HG02588 (cell line): ENCODE measurements around the gene NUS1.
"Not testable (repeated sequence)": the region's sequence is repeated elsewhere in the genome, so short reads cannot be mapped to it uniquely, and the experiment has no call there.

ENCODE experiments used
- ATAC-seq: cut with Tn5 transposase; IDR thresholded peaks from one replicate; pipeline ENCODE4 v1.9.1; 2021; ENCODE audit warnings: mild to moderate bottlenecking, moderate library complexity; ENCODE audit not compliant: unreplicated experiment

Gene NUS1

DNA sequence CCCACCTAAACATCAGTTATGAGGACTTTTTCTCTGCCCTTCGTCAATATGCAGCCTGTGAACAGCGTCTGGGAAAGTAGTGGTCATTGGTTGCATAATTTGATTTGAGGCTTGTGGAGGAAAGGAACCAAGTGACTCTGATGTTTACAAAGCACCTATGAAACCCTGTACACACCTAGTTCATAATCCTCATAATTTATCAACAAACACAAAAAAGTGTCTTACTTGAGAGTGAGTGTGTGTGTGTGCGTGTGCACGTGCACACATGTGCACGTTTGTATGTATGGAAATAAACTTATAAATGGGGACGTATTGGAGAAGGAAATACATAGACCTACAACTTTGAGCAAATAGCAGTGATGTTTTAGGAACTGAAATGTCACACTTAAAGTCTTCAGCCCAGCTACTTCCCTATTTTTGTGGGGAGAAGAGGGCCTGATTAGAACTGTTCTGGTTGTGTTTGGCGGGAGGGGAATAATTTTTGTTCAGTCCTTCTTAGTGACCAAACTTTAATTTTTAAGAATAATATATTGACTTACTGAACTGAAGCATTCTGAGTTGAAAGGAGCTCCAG is 31.8 kb downstream of the NUS1 start:
- not testable (repeated sequence) for ATAC-seq

DNA sequence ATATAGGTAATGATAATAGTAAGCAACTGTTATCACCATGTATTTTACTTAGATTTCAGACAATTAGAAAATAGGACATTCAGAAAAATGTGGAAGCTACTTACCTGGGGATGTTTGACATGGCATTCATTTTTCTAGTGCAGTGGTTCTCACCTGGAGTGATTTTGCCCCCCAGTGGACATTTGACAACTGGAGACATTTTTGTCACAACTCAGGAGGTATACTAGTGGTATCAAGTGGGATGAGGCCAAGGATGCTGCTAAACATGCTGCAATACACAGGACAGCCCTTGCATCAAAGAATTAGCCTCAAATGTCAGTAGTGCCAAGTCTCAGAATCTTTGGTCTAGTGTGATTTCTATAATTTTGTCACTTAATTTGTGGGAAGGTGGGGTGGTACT is 36.1 kb downstream of the NUS1 start:
- ATAC-seq = no peak

DNA sequence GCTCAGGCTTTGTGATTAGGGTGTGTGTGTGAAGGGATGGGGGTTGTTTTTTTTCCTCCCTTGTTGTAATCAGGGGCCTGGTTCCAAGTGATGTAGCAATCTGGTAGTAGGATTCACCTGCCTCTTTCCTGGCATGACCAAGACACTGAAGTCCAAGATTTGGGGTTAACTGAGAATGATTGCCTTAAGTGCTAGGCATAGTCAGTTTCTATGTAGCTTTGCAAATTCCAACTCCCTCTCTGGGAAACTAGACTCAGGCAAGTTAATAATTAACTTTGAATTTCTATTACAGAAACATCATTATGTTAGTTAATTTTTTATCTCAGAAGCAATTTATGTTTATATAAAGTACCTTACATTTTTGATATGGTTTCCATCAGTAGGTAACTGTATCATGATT is 43.6 kb downstream of the NUS1 start:
- ATAC-seq = no peak

DNA sequence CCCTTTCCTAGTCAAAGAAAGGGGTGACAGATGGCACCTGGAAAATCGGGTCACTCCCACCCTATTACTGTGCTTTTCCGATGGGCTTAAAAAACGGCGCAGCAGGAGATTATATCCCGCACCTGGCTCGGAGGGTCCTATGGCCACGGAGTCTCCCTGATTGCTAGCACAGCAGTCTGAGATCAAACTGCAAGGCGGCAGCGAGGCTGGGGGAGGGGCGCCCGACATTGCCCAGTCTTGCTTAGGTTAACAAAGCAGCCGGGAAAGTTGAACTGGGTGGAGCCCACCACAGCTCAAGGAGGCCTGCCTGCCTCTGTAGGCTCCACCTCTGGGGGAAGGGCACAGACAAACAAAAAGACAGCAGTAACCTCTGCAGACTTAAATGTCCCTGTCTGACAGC is 46.3 kb downstream of the NUS1 start:
- not testable (repeated sequence) for ATAC-seq

DNA sequence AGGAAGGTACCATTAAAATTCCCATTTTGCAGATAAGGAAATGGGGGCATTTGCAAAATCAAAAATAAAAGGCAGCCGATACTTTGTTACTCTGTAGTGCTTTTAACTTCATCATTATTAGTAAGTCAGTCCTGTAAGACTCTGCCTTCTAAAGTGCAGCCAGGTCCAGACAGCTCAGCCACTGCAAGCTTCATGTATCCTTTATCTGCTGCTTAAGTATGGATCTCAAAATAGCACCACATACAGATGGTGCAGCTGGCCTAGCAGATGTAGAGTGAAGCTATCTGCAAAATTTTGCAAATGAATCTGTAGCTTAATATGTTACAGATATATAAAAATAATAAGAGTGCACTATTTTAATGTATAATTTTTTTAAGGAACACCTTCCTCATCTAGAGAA is 53.4 kb downstream of the NUS1 start:
- ATAC-seq = no peak

DNA sequence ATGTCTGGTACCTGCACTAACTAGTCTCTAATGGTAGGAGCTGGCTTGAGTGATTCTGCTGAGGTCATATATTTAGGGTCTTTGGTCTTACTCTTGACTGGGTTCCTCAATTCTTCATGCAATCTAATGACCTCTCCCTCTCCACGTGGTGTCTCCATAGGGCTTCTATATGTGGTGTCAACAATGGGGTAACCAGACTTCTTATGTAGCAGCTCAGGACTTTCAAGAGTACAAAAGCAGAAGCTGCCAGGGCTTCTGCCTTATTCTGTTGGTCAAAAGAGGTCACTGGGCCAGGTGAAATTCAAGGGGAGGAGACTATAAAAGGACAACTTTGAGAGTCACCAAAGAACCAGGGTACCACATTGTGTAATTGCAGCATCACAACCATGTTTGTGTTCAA is 54.3 kb downstream of the NUS1 start:
- ATAC-seq = no peak

DNA sequence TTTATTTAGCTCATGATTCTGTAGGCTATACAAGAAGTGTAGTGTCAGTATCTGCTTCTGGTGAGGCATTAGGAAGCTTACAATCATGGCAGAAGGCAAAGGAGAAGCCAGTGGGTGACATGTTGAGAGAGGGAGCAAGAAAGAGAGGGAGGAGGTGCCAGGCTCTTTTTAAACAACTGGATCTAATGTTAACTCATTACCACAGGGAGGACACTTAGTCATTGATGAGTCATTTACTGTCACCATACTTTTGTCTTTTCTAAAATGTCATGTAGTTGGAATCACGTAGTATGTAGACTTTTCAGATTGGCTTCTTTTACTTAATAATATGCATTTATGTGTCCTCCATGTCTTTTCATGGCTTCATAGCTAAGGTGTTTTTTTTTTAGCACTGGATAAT is 58.1 kb downstream of the NUS1 start:
- ATAC-seq = no peak

DNA sequence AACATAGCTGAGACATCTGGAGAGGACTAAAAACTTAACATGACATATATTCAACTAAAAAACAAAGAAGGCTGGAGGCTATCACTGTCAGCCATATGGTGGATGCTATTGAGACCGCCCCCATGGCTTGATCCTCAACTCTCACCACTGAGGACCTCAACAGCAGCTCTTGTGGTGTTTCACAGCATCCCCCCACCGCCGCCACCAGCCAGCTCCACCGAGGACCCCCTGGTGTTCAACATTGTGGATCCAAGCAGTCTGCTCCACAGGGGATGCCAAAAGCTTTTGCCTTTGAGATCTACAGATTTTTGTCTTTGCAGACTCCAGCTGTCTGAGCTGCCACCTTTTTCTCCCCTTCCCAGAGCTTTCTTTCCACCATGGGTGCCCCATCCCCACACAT is 64.6 kb downstream of the NUS1 start:
- ATAC-seq = no peak

DNA sequence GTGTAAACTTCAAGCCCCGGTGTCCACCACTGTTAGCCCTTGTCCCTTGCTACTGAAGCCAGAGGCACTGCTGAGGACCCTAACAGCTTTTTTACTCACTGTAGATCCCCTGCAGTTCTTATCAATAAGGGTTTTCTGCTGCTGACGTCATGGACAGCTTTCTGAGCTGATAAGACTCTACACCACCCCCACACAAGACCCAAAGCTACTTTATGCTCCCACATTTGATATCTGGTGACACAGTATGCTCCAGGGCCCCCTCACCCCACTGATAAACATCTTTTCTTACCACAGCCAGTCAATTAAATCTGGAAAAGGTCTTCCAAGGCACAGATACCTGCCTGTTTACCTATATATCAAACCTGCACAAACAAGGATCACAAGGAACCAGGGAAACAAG is 65.3 kb downstream of the NUS1 start:
- ATAC-seq = no peak

DNA sequence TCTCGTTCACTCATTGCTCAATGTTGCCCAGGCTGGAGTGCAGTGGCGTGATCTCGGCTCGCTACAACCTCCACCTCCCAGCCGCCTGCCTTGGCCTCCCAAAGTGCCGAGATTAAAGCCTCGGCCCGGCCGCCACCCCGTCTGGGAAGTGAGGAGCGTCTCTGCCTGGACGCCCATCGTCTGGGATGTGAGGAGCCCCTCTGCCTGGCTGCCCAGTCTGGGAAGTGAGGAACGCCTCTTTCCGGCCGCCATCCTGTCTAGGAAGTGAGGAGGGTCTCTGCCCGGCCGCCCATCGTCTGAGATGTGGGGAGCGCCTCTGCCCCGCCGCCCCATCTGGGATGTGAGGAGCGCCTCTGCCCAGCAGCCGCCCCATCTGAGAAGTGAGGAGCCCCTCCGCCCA is 75.4 kb downstream of the NUS1 start:
- ATAC-seq = not testable (repeated sequence)
